ENCODE data around the gene CDT1.
A peak's percentile ranks its signal among the peaks of the same experiment; 100 is the strongest.

CDT1 gene

GRCh38 chr16:88851616-88852015 is 48.0 kb downstream of the CDT1 start:
- in situ Hi-C loops (cut with HindIII; ENCODE audit: low pct_unique_long_range_greater_than_20kb, low sequenced_read_pairs), result no loop called here
- DNase-seq (ENCODE audit: low read depth in 1 of 2, low spot score in 1 of 2), result no peak
- no peak for TF ChIP-seq JUND (IDR thresholded peaks at IDR 0.05; ENCODE audit: low read depth)

GRCh38 chr16:88853325-88853941 is 49.8 kb downstream of the CDT1 start:
- no peak for DNase-seq (ENCODE audit: low read depth in 1 of 2, low spot score in 1 of 2)
- no peak for TF ChIP-seq JUND (IDR thresholded peaks at IDR 0.05; ENCODE audit: low read depth)
- in situ Hi-C loops (cut with HindIII; ENCODE audit: low pct_unique_long_range_greater_than_20kb, low sequenced_read_pairs), result no loop called here

- no peak for TF ChIP-seq JUND (IDR thresholded peaks at IDR 0.05; ENCODE audit: low read depth)
Observed at GRCh38 chr16:88854306-88855111, 50.9 kb downstream of the CDT1 start.

DNA sequence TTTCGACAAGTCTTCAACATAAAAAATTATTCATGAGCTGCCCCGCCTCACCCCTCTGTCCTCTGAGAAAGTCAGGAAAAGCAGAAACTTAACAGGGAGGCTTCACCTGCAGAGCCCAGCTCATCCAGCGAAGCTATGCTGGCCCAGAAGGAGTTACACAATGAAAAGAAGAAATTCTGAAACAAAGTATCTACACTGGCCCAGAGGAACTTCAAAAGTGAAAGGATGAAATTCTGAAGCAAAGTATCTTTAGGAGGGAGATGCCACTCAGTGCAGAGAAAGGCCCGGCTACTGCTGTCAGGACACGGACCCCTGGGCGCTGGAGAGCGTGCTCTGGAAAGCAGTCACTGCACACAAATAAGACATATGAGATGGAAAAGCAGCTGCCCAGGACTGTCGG is 51.6 kb downstream of the CDT1 start:
- in situ Hi-C loops (cut with HindIII; ENCODE audit: low pct_unique_long_range_greater_than_20kb, low sequenced_read_pairs), result no loop called here
- no peak for TF ChIP-seq JUND (IDR thresholded peaks at IDR 0.05; ENCODE audit: low read depth)
- no peak for DNase-seq (ENCODE audit: low read depth in 1 of 2, low spot score in 1 of 2)

More at GRCh38 chr16:88854306-88855111, 50.9 kb downstream of the CDT1 start:
- no peak for DNase-seq (ENCODE audit: low read depth in 1 of 2, low spot score in 1 of 2)
- in situ Hi-C loops (cut with HindIII; ENCODE audit: low pct_unique_long_range_greater_than_20kb, low sequenced_read_pairs), result no loop called here

DNA sequence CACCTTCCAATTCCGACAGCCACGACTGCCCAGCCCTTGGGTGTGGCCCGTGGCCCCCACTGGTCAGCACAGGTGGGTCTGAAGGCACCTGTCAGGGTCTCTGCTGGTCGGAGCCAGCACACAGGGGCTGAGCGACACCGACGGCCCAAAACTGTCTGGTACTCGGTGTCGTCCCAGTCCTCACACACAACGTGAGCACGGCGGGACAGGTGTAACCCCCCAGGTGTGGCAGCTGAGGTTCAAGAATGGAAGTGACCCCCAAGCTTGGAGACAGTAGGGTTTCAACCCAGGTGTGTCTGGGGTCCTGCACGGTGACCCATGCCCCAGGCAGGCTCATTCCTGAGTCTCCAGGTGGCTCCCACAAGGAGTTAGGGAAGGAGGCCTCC is 52.1 kb downstream of the CDT1 start:
- no peak for DNase-seq (ENCODE audit: low read depth in 1 of 2, low spot score in 1 of 2)
- TF ChIP-seq JUND (IDR thresholded peaks at IDR 0.05; ENCODE audit: low read depth), result no peak
- in situ Hi-C loops (cut with HindIII; ENCODE audit: low pct_unique_long_range_greater_than_20kb, low sequenced_read_pairs), result no loop called here

DNA sequence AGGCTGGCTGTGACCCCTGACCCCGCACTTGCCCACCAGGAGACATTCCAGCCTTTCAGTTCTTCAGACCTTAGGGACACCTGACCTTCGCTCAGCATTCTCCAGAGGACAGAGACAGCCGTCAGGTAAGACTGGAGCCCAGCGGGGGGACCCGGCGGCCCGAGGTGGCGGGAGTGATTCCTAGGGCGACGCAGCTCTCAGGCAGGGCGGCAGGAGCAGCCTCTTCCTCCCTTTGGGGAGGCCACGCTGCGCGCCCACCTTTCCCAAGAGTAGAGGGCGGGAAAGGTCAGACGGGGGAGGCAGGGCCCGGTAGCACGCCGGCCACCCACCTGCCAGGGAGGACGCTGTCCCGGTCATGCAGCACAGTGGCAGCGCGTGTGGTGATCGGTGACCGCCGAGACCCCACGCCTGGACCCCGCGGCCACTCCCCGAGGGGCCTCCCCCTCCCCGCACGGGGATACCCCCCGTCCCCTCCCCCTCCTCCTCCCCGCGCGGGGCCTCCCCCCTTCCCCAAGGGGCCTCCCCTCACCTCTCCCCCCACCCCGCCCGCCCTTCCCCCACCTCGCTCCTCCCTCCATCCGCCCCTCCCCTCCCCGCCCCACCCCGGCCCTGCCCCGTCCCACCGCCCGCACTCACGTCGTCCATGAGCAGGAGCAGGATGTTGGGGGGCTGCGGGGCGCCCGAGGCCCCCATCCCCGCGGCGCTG is 52.7 kb downstream of the CDT1 start:
- TF ChIP-seq JUND (IDR thresholded peaks at IDR 0.05; ENCODE audit: low read depth), result no peak
- no peak for DNase-seq (ENCODE audit: low read depth in 1 of 2, low spot score in 1 of 2)
- in situ Hi-C loops (cut with HindIII; ENCODE audit: low pct_unique_long_range_greater_than_20kb, low sequenced_read_pairs), result no loop called here

GRCh38 chr16:88856828-88857727 is 53.5 kb downstream of the CDT1 start, which contains the start of the genes GALNS and TRAPPC2L:
Gene GALNS, minus strand, starts transcription at chr16:88856947. Its CDS starts 70 bp downstream, at chr16:88856877.
Gene TRAPPC2L, plus strand, starts transcription at chr16:88857127. Its CDS starts 24 bp downstream, at chr16:88857151.
- peak; percentile 98 to 99 for DNase-seq (ENCODE audit: low read depth in 1 of 2, low spot score in 1 of 2)
- TF ChIP-seq JUND (IDR thresholded peaks at IDR 0.05; ENCODE audit: low read depth), result no peak
- in situ Hi-C loops (cut with HindIII; ENCODE audit: low pct_unique_long_range_greater_than_20kb, low sequenced_read_pairs), result no loop called here

DNA sequence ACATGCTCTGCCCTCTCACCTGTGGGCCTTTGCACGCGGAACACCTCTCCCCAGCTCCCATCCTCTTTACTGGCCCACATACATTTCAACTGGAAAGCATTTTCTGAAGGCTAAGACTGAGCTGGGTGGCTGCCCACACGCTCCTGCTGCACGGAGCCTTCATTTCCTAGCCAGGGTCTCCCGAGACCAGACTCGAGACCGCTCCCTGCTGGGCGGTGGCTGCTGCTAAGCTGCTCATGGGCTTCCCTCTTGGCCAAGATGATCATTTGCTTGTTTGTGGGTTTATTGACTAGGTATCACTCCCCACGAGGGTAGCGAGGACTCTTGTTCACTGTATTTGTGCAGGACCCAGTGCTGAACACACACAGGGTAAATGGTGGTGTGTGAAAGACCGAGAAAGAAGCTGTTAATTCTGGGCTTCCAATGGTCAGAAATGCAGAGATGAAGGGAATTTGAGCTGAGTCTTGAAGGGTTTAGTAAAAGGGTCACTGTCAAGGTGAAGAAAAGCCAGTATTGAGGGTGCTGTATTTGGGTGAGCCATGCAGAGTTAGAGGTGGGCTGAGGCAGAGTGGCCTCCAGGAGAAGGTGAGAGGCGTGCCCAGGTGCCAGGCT is 54.2 kb downstream of the CDT1 start:
- in situ Hi-C loops (cut with HindIII; ENCODE audit: low pct_unique_long_range_greater_than_20kb, low sequenced_read_pairs), result no loop called here
- peak; percentile 77 to 91 for DNase-seq (ENCODE audit: low read depth in 1 of 2, low spot score in 1 of 2)
- no peak for TF ChIP-seq JUND (IDR thresholded peaks at IDR 0.05; ENCODE audit: low read depth)
